ENCODE measurements around the gene AURKA. TPM values are rescaled to one million over a fixed set of nuclear protein-coding genes. Genes with fewer than 3 reads are reported as not detected.

Gene AURKA
- total RNA-seq, 1 donor, result 4.7 TPM

GRCh38 chr20:56378386-56378785 is 13.6 kb downstream of the AURKA start:
- no peak for TF ChIP-seq CTCF (IDR thresholded peaks at IDR 0.05; ENCODE audit: extremely low read depth, low read depth, low read length)
- peaks cover 71% of the 10 kb centered on the region for H3K79me2 ChIP-seq (ENCODE audit: insufficient read depth, low read length)
- no peak overlapping the region for H3K27ac ChIP-seq (ENCODE audit: low read depth, low read length)

GRCh38 chr20:56376331-56376730 is 15.7 kb downstream of the AURKA start:
- H4K20me1 ChIP-seq (ENCODE audit: insufficient read depth, low read length), result no peaks in the 10 kb centered on the region
- no peak for TF ChIP-seq CTCF (IDR thresholded peaks at IDR 0.05; ENCODE audit: extremely low read depth, low read depth, low read length)
- peaks cover 34% of the 10 kb centered on the region for H3K36me3 ChIP-seq (ENCODE audit: insufficient read depth, low read length)
- H3K27me3 ChIP-seq (ENCODE audit: insufficient read depth, low read length), result no peaks in the 10 kb centered on the region
- H2AFZ ChIP-seq (ENCODE audit: low read length), result no peak overlapping the region
- H3K4me2 ChIP-seq (ENCODE audit: insufficient read depth, low read length), result peak overlapping the region; percentile 1
- no peak for DNase-seq (ENCODE audit: insufficient read length, low spot score, missing footprints)
- no peaks in the 10 kb centered on the region for H3K9me3 ChIP-seq (ENCODE audit: low read depth, low read length)
- H3K79me2 ChIP-seq (ENCODE audit: insufficient read depth, low read length), result peaks cover 70% of the 10 kb centered on the region
- H3K4me3 ChIP-seq (ENCODE audit: insufficient read depth, low read length), result no peak overlapping the region
- no peak overlapping the region for H3K27ac ChIP-seq (ENCODE audit: low read depth, low read length)
- H3K4me1 ChIP-seq (ENCODE audit: insufficient read depth, low read length), result peaks cover 14% of the 10 kb centered on the region

More at GRCh38 chr20:56378386-56378785, 13.6 kb downstream of the AURKA start:
- H3K4me1 ChIP-seq (ENCODE audit: insufficient read depth, low read length), result peaks cover 19% of the 10 kb centered on the region
- no peak overlapping the region for H3K4me2 ChIP-seq (ENCODE audit: insufficient read depth, low read length)
- H4K20me1 ChIP-seq (ENCODE audit: insufficient read depth, low read length), result no peaks in the 10 kb centered on the region
- DNase-seq (ENCODE audit: insufficient read length, low spot score, missing footprints), result no peak
- H3K9me3 ChIP-seq (ENCODE audit: low read depth, low read length), result no peaks in the 10 kb centered on the region
- no peaks in the 10 kb centered on the region for H3K27me3 ChIP-seq (ENCODE audit: insufficient read depth, low read length)
- H2AFZ ChIP-seq (ENCODE audit: low read length), result no peak overlapping the region
- peaks cover 20% of the 10 kb centered on the region for H3K36me3 ChIP-seq (ENCODE audit: insufficient read depth, low read length)
- no peak overlapping the region for H3K4me3 ChIP-seq (ENCODE audit: insufficient read depth, low read length)

- peak overlapping the region; percentile 1 for H3K4me2 ChIP-seq (ENCODE audit: insufficient read depth, low read length)
- peaks cover 60% of the 10 kb centered on the region for H3K79me2 ChIP-seq (ENCODE audit: insufficient read depth, low read length)
- H3K4me3 ChIP-seq (ENCODE audit: insufficient read depth, low read length), result no peak overlapping the region
- no peak for TF ChIP-seq CTCF (IDR thresholded peaks at IDR 0.05; ENCODE audit: extremely low read depth, low read depth, low read length)
- no peaks in the 10 kb centered on the region for H4K20me1 ChIP-seq (ENCODE audit: insufficient read depth, low read length)
- H3K36me3 ChIP-seq (ENCODE audit: insufficient read depth, low read length), result peaks cover 35% of the 10 kb centered on the region
- DNase-seq (ENCODE audit: insufficient read length, low spot score, missing footprints), result peak; percentile 83
- peaks cover 4% of the 10 kb centered on the region for H3K4me1 ChIP-seq (ENCODE audit: insufficient read depth, low read length)
- no peak overlapping the region for H2AFZ ChIP-seq (ENCODE audit: low read length)
- H3K27ac ChIP-seq (ENCODE audit: low read depth, low read length), result peak overlapping the region; percentile 38
- no peaks in the 10 kb centered on the region for H3K27me3 ChIP-seq (ENCODE audit: insufficient read depth, low read length)
- no peaks in the 10 kb centered on the region for H3K9me3 ChIP-seq (ENCODE audit: low read depth, low read length)
These were observed 18.1 kb downstream of the AURKA start for GRCh38 chr20:56373942-56374341.

GRCh38 chr20:56372850-56373249 is 19.2 kb downstream of the AURKA start:
- Histone ChIP-seq H2AFZ (ENCODE audit: low read length) (no peak overlapping the region), H3K9me3 (ENCODE audit: low read depth, low read length) (no peaks in the 10 kb centered on the region), H3K4me3 (ENCODE audit: insufficient read depth, low read length) (no peak overlapping the region), H3K79me2 (ENCODE audit: insufficient read depth, low read length) (peaks cover 49% of the 10 kb centered on the region), H4K20me1 (ENCODE audit: insufficient read depth, low read length) (no peaks in the 10 kb centered on the region), H3K4me2 (ENCODE audit: insufficient read depth, low read length) (no peak overlapping the region), H3K27me3 (ENCODE audit: insufficient read depth, low read length) (no peaks in the 10 kb centered on the region), H3K36me3 (ENCODE audit: insufficient read depth, low read length) (peaks cover 30% of the 10 kb centered on the region), H3K4me1 (ENCODE audit: insufficient read depth, low read length) (peaks cover 4% of the 10 kb centered on the region), H3K27ac (ENCODE audit: low read depth, low read length) (peak overlapping the region; percentile 39)
- DNase-seq (ENCODE audit: insufficient read length, low spot score, missing footprints), result no peak
- no peak for TF ChIP-seq CTCF (IDR thresholded peaks at IDR 0.05; ENCODE audit: extremely low read depth, low read depth, low read length)

Data from osteoblast (primary cell).